ENCODE data around the gene CXADR.
A peak's percentile ranks its signal among the peaks of the same experiment; 100 is the strongest.

Gene CXADR

GRCh38 chr21:17545007-17545406 is 32.2 kb downstream of the CXADR start:
- no peak for DNase-seq

GRCh38 chr21:17548262-17548661 is 35.4 kb downstream of the CXADR start:
- DNase-seq, result no peak

GRCh38 chr21:17550671-17551308 is 37.9 kb downstream of the CXADR start:
- DNase-seq, result no peak

- no peak for DNase-seq
These were observed 39.6 kb downstream of the CXADR start for GRCh38 chr21:17552410-17552809.

- no peak for DNase-seq
These were observed 41.3 kb downstream of the CXADR start for GRCh38 chr21:17554120-17554519.

GRCh38 chr21:17554679-17555465 is 42.0 kb downstream of the CXADR start:
- DNase-seq, result no peak

- no peak for DNase-seq
These were observed 47.7 kb downstream of the CXADR start for GRCh38 chr21:17560377-17561025.

- DNase-seq, result no peak
These were observed 57.9 kb downstream of the CXADR start for GRCh38 chr21:17570786-17571185.

- DNase-seq, result no peak
These were observed 59.6 kb downstream of the CXADR start for GRCh38 chr21:17572431-17572830.

- no peak for DNase-seq
These were observed 62.2 kb downstream of the CXADR start for GRCh38 chr21:17575076-17575475.

GRCh38 chr21:17576080-17576835 is 63.4 kb downstream of the CXADR start:
- DNase-seq, result peak; percentile 80

GRCh38 chr21:17577701-17578100 is 64.9 kb downstream of the CXADR start:
- DNase-seq, result no peak

- no peak for DNase-seq
These were observed 65.3 kb downstream of the CXADR start for GRCh38 chr21:17578162-17578561.

GRCh38 chr21:17578876-17579275 is 66.0 kb downstream of the CXADR start:
- DNase-seq, result no peak

- DNase-seq, result no peak
These were observed 67.5 kb downstream of the CXADR start for GRCh38 chr21:17580319-17580718.

GRCh38 chr21:17583898-17584297 is 71.1 kb downstream of the CXADR start:
- DNase-seq, result no peak

GRCh38 chr21:17585875-17586450 is 73.1 kb downstream of the CXADR start:
- peak; percentile 6 for DNase-seq

- no peak for DNase-seq
These were observed 77.6 kb downstream of the CXADR start for GRCh38 chr21:17590430-17590829.

- no peak for DNase-seq
These were observed 84.8 kb downstream of the CXADR start for GRCh38 chr21:17597680-17598079.

GRCh38 chr21:17598437-17598836 is 85.6 kb downstream of the CXADR start:
- DNase-seq, result no peak

GRCh38 chr21:17602874-17603273 is 90.0 kb downstream of the CXADR start:
- no peak for DNase-seq

GRCh38 chr21:17607684-17608083 is 94.8 kb downstream of the CXADR start:
- DNase-seq, result no peak

- DNase-seq, result no peak
These were observed 96.8 kb downstream of the CXADR start for GRCh38 chr21:17609681-17610080.
